ENCODE data around the gene MCTP2. TPM values are rescaled to one million over a fixed set of nuclear protein-coding genes. Genes with fewer than 3 reads are reported as not detected.

MCTP2 gene
- polyA plus RNA-seq, 3 donors, result 2.4 to 7.4 (median 7.3) TPM

DNA sequence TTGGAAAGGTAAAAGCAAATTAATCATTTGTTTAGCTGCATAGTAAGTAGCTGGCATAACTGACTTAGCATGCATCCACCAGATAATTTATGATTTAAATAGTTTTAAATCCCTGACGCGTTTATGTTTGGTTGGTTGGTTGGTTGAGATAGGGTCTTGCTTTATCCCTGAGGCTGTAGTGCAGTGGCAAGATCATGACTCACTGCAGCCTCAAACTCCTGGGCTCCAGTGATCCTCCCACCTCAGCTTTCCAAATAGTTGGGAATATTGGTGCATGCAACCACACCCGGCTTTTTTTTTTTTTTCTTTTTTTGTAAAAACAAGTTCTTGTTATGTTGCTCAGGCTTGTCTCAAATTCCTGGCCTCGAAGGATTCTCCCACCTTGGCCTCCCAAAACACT, 263.4 kb downstream of the MCTP2 start:
- H3K27me3 ChIP-seq (ENCODE audit: control insufficient read depth in 2 of 2, insufficient read depth in 2 of 2, low read length in 2 of 2), result no peaks in the 10 kb centered on the region
- H3K4me2 ChIP-seq (replicated peaks; ENCODE audit: extremely low read depth, low read length, poor library complexity, severe bottlenecking), result no peak overlapping the region
- WGBS (ENCODE audit: insufficient coverage), result no CpG with 5 or more reads among the region's 4 CpGs
- no peaks in the 10 kb centered on the region for H3K4me1 ChIP-seq (ENCODE audit: control insufficient read depth in 1 of 2, insufficient read depth in 2 of 2, low read length in 2 of 2)
- Mint-ChIP-seq H3K36me3 (no peaks in the 10 kb centered on the region), H3K4me3 (no peak overlapping the region), H3K4me1 (no peaks in the 10 kb centered on the region), H3K27me3 (ENCODE audit: low read depth in 3 of 3) (peaks cover 0 to 5% (median 5%) of the 10 kb centered on the region in 3 donors), H3K9me3 (peaks cover 6 to 15% (median 10%) of the 10 kb centered on the region in 7 donors), H3K27ac (no peak overlapping the region)
- H3K79me2 ChIP-seq (ENCODE audit: insufficient read depth, low read length), result no peaks in the 10 kb centered on the region
- no peak overlapping the region for H2AFZ ChIP-seq (ENCODE audit: insufficient read depth, low read depth, low read length, poor library complexity, severe bottlenecking)
- no peak overlapping the region for H3K27ac ChIP-seq (ENCODE audit: low read depth in 1 of 2, low read length in 2 of 2)
- peaks cover 2 to 16% of the 10 kb centered on the region in 2 donors for H3K9me3 ChIP-seq (replicated peaks in 1 of 2; ENCODE audit: control insufficient read depth in 1 of 2, insufficient read depth in 1 of 2, low read length in 2 of 2)
- intact Hi-C loops (cut with micrococcal nuclease), result no loop called here
- TF ChIP-seq, protein P1, sequence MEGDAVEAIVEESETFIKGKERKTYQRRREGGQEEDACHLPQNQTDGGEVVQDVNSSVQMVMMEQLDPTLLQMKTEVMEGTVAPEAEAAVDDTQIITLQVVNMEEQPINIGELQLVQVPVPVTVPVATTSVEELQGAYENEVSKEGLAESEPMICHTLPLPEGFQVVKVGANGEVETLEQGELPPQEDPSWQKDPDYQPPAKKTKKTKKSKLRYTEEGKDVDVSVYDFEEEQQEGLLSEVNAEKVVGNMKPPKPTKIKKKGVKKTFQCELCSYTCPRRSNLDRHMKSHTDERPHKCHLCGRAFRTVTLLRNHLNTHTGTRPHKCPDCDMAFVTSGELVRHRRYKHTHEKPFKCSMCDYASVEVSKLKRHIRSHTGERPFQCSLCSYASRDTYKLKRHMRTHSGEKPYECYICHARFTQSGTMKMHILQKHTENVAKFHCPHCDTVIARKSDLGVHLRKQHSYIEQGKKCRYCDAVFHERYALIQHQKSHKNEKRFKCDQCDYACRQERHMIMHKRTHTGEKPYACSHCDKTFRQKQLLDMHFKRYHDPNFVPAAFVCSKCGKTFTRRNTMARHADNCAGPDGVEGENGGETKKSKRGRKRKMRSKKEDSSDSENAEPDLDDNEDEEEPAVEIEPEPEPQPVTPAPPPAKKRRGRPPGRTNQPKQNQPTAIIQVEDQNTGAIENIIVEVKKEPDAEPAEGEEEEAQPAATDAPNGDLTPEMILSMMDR (IDR thresholded peaks at IDR 0.05), result no peak
- H4K20me1 ChIP-seq (ENCODE audit: insufficient read depth, low read length), result no peaks in the 10 kb centered on the region
- no peak overlapping the region for H3K9ac ChIP-seq (ENCODE audit: insufficient read depth, low read length, poor library complexity, severe bottlenecking)
- no peaks in the 10 kb centered on the region for H3K36me3 ChIP-seq (replicated peaks in 1 of 2; ENCODE audit: control insufficient read depth in 1 of 2, insufficient read depth in 2 of 2, low read length in 2 of 2)
- no peak for DNase-seq
- no peak overlapping the region for H3K4me3 ChIP-seq (replicated peaks in 1 of 3; ENCODE audit: low read depth in 2 of 3, low read length in 3 of 3)

DNA sequence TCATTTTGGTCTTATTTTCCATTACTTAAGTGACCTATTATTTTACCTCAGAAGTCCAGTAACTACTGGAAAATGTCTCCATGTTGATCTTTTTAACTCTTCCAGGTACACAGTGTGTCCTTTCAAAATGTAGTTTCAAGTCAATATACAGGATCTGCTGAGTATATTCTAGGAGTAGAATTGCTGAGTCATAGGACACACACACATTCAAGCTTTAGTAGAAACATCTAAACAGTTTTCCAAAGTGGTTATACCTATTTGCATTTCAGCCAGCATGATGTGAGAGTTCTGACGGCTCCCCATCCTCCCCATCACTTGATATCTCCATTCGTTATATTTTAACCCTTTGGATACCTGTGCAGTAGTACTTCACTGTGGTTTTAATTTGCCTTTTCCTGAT, 271.9 kb downstream of the MCTP2 start:
- Histone ChIP-seq H3K9ac (ENCODE audit: insufficient read depth, low read length, poor library complexity, severe bottlenecking) (no peak overlapping the region), H3K4me3 (replicated peaks in 1 of 3; ENCODE audit: low read depth in 2 of 3, low read length in 3 of 3) (no peak overlapping the region), H3K4me2 (replicated peaks; ENCODE audit: extremely low read depth, low read length, poor library complexity, severe bottlenecking) (no peak overlapping the region), H3K79me2 (ENCODE audit: insufficient read depth, low read length) (no peaks in the 10 kb centered on the region), H3K4me1 (ENCODE audit: control insufficient read depth in 1 of 2, insufficient read depth in 2 of 2, low read length in 2 of 2) (no peaks in the 10 kb centered on the region), H3K27me3 (ENCODE audit: control insufficient read depth in 2 of 2, insufficient read depth in 2 of 2, low read length in 2 of 2) (no peaks in the 10 kb centered on the region), H3K27ac (ENCODE audit: low read depth in 1 of 2, low read length in 2 of 2) (no peak overlapping the region), H3K36me3 (replicated peaks in 1 of 2; ENCODE audit: control insufficient read depth in 1 of 2, insufficient read depth in 2 of 2, low read length in 2 of 2) (no peaks in the 10 kb centered on the region), H2AFZ (ENCODE audit: insufficient read depth, low read depth, low read length, poor library complexity, severe bottlenecking) (no peak overlapping the region), H4K20me1 (ENCODE audit: insufficient read depth, low read length) (no peaks in the 10 kb centered on the region), H3K9me3 (replicated peaks in 1 of 2; ENCODE audit: control insufficient read depth in 1 of 2, insufficient read depth in 1 of 2, low read length in 2 of 2) (peaks cover 17 to 23% of the 10 kb centered on the region in 2 donors)
- no peak for DNase-seq
- no peaks in the 10 kb centered on the region for H3K4me1 Mint-ChIP-seq
- 93% methylated on average over 2 of the region's 2 CpGs for WGBS (ENCODE audit: insufficient coverage)
- intact Hi-C loops (cut with micrococcal nuclease), result no loop called here
- H3K4me3 Mint-ChIP-seq, result no peak overlapping the region
- peaks cover 1 to 2% (median 1%) of the 10 kb centered on the region in 3 donors for H3K27me3 Mint-ChIP-seq (ENCODE audit: low read depth in 3 of 3)
- TF ChIP-seq, protein P1 (IDR thresholded peaks at IDR 0.05), result no peak
- peaks cover 9 to 28% (median 20%) of the 10 kb centered on the region in 7 donors for H3K9me3 Mint-ChIP-seq
- H3K27ac Mint-ChIP-seq, result no peak overlapping the region
- no peaks in the 10 kb centered on the region for H3K36me3 Mint-ChIP-seq

Measured in CD14-positive monocyte (primary cell).